Mesendoderm (in vitro differentiated cells): ENCODE measurements around the gene DLX5.

ENCODE experiments used
- DNase-seq: peaks from one replicate; pipeline ENCODE4 v3.0.0; 2013
- H2AK5ac ChIP-seq: 2 replicates; pipeline ENCODE4 v1.6.1; 2013; ENCODE audit warnings: low read length, inconsistent platforms
- H2BK120ac ChIP-seq: 2 replicates; pipeline ENCODE4 v1.6.1; 2013; ENCODE audit warnings: low read depth, mild to moderate bottlenecking, low read length, moderate library complexity, mixed read lengths
- H2BK15ac ChIP-seq: replicated peaks from 2 replicates; pipeline ENCODE4 v1.6.1; 2013; ENCODE audit warnings: low read depth, mild to moderate bottlenecking, moderate library complexity
- H2BK5ac ChIP-seq: 2 replicates; pipeline ENCODE4 v1.6.1; 2013; ENCODE audit warnings: low read length, inconsistent platforms
- H3K18ac ChIP-seq: 2 replicates; pipeline ENCODE4 v1.6.1; 2013; ENCODE audit warnings: mild to moderate bottlenecking, low read length, mixed read lengths
- H3K23ac ChIP-seq: one replicate; pipeline ENCODE4 v1.6.1; 2013; ENCODE audit warnings: low read length
- H3K27ac ChIP-seq: 2 replicates; pipeline ENCODE4 v1.5.1; 2013; ENCODE audit warnings: low read depth, mild to moderate bottlenecking, inconsistent platforms, low read length, moderate library complexity
- H3K27me3 ChIP-seq: 2 replicates; pipeline ENCODE4 v1.6.1; 2013; ENCODE audit warnings: low read length, control low read depth, mild to moderate bottlenecking, inconsistent platforms; ENCODE audit not compliant: insufficient read depth, poor library complexity
- H3K36me3 ChIP-seq: 2 replicates; pipeline ENCODE4 v1.6.1; 2013; ENCODE audit warnings: low read length, inconsistent platforms; ENCODE audit not compliant: control insufficient read depth, insufficient read depth
- H3K4ac ChIP-seq: one replicate; pipeline ENCODE4 v1.6.1; 2013; ENCODE audit warnings: low read depth, mild to moderate bottlenecking, low read length, moderate library complexity
- H3K4me1 ChIP-seq: 2 replicates; pipeline ENCODE4 v1.6.1; 2013; ENCODE audit warnings: low read depth, low read length, inconsistent platforms; ENCODE audit not compliant: control insufficient read depth
- H3K4me2 ChIP-seq: 2 replicates; pipeline ENCODE4 v1.6.1; 2013; ENCODE audit warnings: low read length
- H3K4me3 ChIP-seq: 2 replicates; pipeline ENCODE4 v1.5.1; 2013; ENCODE audit warnings: mild to moderate bottlenecking, low read length
- H3K56ac ChIP-seq: one replicate; pipeline ENCODE4 v1.6.1; 2013; ENCODE audit warnings: low read length
- H3K79me1 ChIP-seq: 2 replicates; pipeline ENCODE4 v1.6.1; 2013; ENCODE audit warnings: low read length, inconsistent platforms
- H3K79me2 ChIP-seq: 2 replicates; pipeline ENCODE4 v1.6.1; 2013; ENCODE audit warnings: mild to moderate bottlenecking, low read length; ENCODE audit not compliant: control insufficient read depth, insufficient read depth
- H3K9ac ChIP-seq: 2 replicates; pipeline ENCODE4 v1.6.1; 2013; ENCODE audit warnings: low read length, inconsistent platforms
- H4K5ac ChIP-seq: one replicate; pipeline ENCODE4 v1.6.1; 2013; ENCODE audit warnings: low read length
- H4K8ac ChIP-seq: one replicate; pipeline ENCODE4 v1.6.1; 2013; ENCODE audit warnings: low read depth, mild to moderate bottlenecking, control low read depth, low read length, moderate library complexity
- WGBS: extraction: QIAGEN DNeasy Blood & Tissue Kit; methylation state at CpG from one replicate; pipeline ENCODE4 v1.1.7; 2013; ENCODE audit warnings: low lambda C conversion rate, missing lambda C conversion rate; ENCODE audit not compliant: insufficient coverage; ENCODE audit errors: extremely low coverage; 5-methylcytosine and 5-hydroxymethylcytosine counted together

Gene DLX5

DNA sequence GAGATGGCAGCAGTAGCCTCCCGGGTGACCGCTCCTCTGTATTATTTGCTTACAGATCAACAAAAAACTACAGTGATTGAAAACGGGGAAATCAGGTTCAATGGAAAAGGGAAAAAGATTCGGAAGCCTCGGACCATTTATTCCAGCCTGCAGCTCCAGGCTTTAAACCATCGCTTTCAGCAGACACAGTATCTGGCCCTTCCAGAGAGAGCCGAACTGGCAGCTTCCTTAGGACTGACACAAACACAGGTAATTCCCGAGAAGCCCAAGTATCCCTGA lies 17.1 kb downstream of the DLX5 start:
- Histone ChIP-seq H3K56ac (peak overlapping the region; percentile 72), H2BK120ac (no peak overlapping the region), H3K4me3 (no peak overlapping the region), H3K79me2 (no peaks in the 10 kb centered on the region), H2AK5ac (no peak overlapping the region), H3K79me1 (no peaks in the 10 kb centered on the region), H4K5ac (no peak overlapping the region), H4K8ac (no peak overlapping the region), H3K9ac (no peak overlapping the region), H2BK5ac (no peak overlapping the region), H3K27me3 (peaks cover 47% of the 10 kb centered on the region), H3K23ac (no peak overlapping the region), H3K4ac (no peak overlapping the region), H3K4me1 (peaks cover 3% of the 10 kb centered on the region), H3K4me2 (peak overlapping the region; percentile 98), H3K18ac (no peak overlapping the region), H3K36me3 (no peaks in the 10 kb centered on the region), H3K27ac (no peak overlapping the region), H2BK15ac (no peak overlapping the region)
- peak; percentile 21 for DNase-seq
- WGBS = no CpG with 5 or more reads among the region's 8 CpGs

DNA sequence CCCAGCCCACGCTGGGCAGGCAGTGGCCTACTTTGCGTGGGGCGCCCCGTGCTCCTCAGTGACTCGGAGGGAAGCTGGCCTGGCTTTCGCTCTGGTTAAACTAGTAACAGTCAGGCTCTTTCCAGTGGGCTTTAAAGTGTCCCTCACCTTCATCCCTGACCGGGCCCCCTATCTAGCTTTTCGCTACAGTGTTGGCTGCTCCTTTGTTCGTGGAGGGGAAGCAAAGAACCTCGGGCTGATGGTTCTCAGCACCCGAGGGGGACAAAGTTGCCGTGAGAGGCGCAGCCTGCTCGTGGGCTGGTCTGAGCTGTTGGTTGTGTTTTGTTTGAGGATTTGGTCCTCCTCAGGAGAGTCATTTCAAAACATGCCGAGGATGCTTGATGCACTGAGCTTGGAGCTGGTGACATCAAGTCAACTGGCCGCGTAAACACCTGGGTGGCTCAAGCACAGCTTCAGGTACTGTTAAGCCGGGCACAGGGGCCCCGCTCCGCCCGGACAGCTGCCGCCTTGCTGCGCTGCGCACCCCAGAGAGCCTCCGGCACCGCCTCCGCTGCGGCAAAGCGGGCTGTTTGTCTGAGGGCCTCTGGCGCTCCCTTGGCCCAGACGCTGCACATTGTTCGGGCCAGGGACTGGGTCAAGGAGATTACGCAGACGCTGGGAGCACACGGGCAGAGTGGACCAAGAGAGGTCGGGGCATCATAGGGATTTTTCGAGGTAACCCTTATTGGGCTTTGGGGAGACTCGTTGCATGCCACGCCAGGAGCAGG lies 17.6 kb downstream of the DLX5 start:
- H3K27me3 ChIP-seq = peaks cover 44% of the 10 kb centered on the region
- H3K56ac ChIP-seq = peak overlapping the region; percentile 72
- H3K4me1 ChIP-seq = peaks cover 5% of the 10 kb centered on the region
- peak overlapping the region; percentile 56 for H3K9ac ChIP-seq
- no peaks in the 10 kb centered on the region for H3K36me3 ChIP-seq
- no peak overlapping the region for H2AK5ac ChIP-seq
- H3K79me2 ChIP-seq = no peaks in the 10 kb centered on the region
- H4K8ac ChIP-seq = no peak overlapping the region
- no CpG with 5 or more reads among the region's 39 CpGs for WGBS
- H2BK5ac ChIP-seq = no peak overlapping the region
- no peak overlapping the region for H3K27ac ChIP-seq
- no peaks in the 10 kb centered on the region for H3K79me1 ChIP-seq
- peak; percentile 60 for DNase-seq
- no peak overlapping the region for H2BK120ac ChIP-seq
- H3K4me2 ChIP-seq = peak overlapping the region; percentile 98
- no peak overlapping the region for H3K4ac ChIP-seq
- H4K5ac ChIP-seq = no peak overlapping the region
- no peak overlapping the region for H2BK15ac ChIP-seq
- H3K18ac ChIP-seq = no peak overlapping the region
- peak overlapping the region; percentile 29 for H3K4me3 ChIP-seq
- peak overlapping the region; percentile 67 for H3K23ac ChIP-seq

DNA sequence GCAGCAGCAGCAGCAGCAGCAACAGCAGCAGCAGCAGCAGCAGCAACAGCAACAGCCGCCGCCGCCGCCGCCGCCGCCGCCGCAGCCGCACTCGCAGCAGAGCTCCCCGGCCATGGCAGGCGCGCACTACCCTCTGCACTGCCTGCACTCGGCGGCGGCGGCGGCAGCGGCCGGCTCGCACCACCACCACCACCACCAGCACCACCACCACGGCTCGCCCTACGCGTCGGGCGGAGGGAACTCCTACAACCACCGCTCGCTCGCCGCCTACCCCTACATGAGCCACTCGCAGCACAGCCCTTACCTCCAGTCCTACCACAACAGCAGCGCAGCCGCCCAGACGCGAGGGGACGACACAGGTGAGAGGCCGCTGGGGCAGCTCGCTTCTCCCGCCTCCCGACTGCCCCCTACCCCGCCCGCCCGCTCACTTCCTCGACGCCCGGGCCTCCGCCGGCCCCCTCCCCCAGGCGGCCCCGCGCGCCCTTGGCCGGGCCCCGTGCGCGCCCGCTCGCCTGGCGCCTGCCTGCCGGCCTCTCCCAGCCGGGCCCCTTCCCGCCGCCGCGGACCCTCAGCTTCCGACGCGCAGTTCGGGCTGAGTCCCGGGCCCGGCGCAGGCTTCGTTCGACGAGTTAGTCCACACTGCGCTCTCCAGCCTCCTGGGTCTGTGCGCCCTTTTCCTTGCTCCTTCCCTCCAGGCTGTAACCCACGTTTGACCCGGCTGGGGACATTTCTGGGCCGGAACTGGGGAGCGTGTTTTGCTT lies 18.4 kb downstream of the DLX5 start:
- H4K8ac ChIP-seq = no peak overlapping the region
- peak; percentile 90 for DNase-seq

DNA sequence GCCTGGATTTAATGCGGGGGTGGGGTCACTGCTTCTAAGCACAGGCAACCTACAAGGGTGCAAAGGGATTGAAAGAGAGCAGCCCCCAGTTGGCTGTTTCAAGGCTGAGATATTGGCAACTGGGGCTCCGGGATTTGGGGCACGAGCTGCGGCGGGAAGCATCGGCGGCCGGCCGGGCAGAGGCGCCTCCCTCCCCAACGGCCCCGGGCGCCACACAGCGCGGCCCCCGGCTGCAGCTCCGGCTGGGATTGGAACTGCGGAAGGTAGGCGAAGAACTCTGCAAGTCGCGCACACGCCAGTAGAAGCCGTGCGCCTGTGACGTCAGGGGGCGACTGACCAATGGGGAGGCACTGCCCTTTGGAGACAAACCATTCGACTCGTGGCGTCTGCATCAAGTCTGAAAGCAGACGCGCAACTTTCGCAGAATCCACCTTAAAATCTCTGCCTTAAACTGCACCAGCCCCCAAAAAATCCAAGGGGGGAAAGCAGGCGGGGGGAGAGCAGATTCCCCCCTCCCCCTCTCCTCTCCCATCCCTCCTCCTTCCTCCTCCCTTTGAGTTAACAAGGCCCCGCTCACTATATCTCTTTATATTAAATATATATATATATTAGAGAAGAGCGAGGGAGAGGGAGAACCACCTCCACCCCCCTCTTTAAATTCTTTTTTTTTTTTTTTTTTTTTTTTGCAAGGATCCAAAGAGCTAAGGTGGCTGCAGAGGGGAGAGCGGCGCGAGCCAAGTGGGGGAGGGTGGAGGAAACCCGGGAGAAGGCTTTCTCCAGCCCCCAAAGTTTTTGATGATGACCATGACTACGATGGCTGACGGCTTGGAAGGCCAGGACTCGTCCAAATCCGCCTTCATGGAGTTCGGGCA lies 19.2 kb downstream of the DLX5 start, which contains the start of gene DLX6:
DLX6 (plus strand) TSS at position 371 of the 872 bp plus-strand sequence; CDS start at position 796, 425 bp downstream.
- WGBS = no CpG with 5 or more reads among the region's 44 CpGs
- Histone ChIP-seq H4K5ac (no peak within 1 kb of the TSS), H2AK5ac (no peak within 1 kb of the TSS), H3K27ac (no peak within 1 kb of the TSS), H3K4me1 (peaks cover 7% of the 10 kb centered on the region), H3K23ac (no peak within 1 kb of the TSS), H3K4me3 (peak within 1 kb of the TSS; percentile 26), H3K79me1 (no peaks in the 10 kb centered on the region), H2BK120ac (no peak within 1 kb of the TSS), H3K4ac (no peak within 1 kb of the TSS), H2BK5ac (no peak within 1 kb of the TSS), H3K79me2 (no peaks in the 10 kb centered on the region), H3K4me2 (peak within 1 kb of the TSS; percentile 98), H2BK15ac (no peak within 1 kb of the TSS), H3K36me3 (no peaks in the 10 kb centered on the region), H3K27me3 (peaks cover 40% of the 10 kb centered on the region), H3K56ac (peak within 1 kb of the TSS; percentile 89), H3K9ac (peak within 1 kb of the TSS; percentile 58), H4K8ac (no peak within 1 kb of the TSS), H3K18ac (no peak within 1 kb of the TSS)
- peak; percentile 97 for DNase-seq

More for the DNA sequence above, 18.4 kb downstream of the DLX5 start:
- Histone ChIP-seq H3K79me2 (no peaks in the 10 kb centered on the region), H3K56ac (peak overlapping the region; percentile 89), H3K23ac (no peak overlapping the region), H3K79me1 (no peaks in the 10 kb centered on the region), H3K4me3 (peak overlapping the region; percentile 29), H2BK120ac (no peak overlapping the region), H3K27me3 (peaks cover 38% of the 10 kb centered on the region), H3K18ac (no peak overlapping the region), H3K27ac (no peak overlapping the region), H2AK5ac (no peak overlapping the region), H2BK5ac (no peak overlapping the region), H3K4me2 (peak overlapping the region; percentile 98), H3K9ac (peak overlapping the region; percentile 58), H2BK15ac (no peak overlapping the region), H3K36me3 (no peaks in the 10 kb centered on the region), H4K5ac (no peak overlapping the region), H3K4ac (no peak overlapping the region), H3K4me1 (peaks cover 5% of the 10 kb centered on the region)
- WGBS = no CpG with 5 or more reads among the region's 83 CpGs

DNA sequence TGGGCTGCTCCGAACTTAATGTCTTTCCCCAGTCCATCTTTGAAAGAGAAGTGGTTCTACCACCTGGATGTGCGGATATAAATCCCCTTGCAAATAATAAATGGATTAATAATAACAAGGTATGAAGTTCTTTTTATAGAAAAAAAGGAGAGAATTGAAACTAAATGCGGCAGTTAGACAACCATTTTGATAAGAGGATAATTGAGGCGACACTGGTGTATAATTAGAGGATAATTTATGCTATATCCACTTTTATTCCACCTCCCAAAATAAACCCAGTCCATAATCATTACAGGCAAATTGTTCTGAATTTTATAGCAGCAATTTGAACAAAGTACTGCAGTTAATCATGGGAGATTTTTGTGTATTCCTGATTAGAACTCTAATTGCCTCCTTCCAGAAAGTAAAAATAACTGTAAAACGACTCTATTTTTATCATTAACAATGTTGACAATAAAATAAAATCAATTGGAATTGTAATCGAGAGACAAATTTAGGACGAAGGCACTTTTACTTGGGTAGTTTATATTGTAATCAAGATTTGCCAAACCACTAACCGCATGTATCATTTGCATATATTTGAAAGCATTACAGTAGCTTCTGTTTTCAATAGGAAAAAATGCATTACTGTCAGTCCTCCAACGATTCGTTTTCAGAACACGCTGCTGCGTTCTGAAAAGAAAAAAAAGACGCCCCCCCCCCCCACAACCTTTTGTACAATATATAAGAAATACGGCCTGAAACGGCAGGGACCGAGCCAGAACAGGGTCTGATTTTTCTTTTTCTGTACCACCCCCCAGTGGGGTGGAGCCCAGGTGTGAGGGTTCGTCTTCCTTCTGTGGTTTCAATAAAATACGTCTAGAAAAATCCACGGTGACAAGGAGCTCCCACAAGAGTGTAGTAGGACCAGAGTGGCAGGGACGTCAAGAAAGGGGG lies 20.1 kb downstream of the DLX5 start:
- Histone ChIP-seq H4K8ac (no peak overlapping the region), H3K79me1 (no peaks in the 10 kb centered on the region), H2AK5ac (no peak overlapping the region), H3K18ac (no peak overlapping the region), H3K9ac (peak overlapping the region; percentile 22), H3K36me3 (no peaks in the 10 kb centered on the region), H3K4me1 (peaks cover 7% of the 10 kb centered on the region), H3K4ac (no peak overlapping the region), H2BK120ac (no peak overlapping the region), H4K5ac (no peak overlapping the region), H3K79me2 (no peaks in the 10 kb centered on the region), H2BK5ac (no peak overlapping the region), H3K56ac (peak overlapping the region; percentile 54), H3K4me2 (peak overlapping the region; percentile 30), H3K27me3 (peaks cover 44% of the 10 kb centered on the region), H2BK15ac (no peak overlapping the region), H3K27ac (no peak overlapping the region), H3K4me3 (no peak overlapping the region), H3K23ac (no peak overlapping the region)
- WGBS = no CpG with 5 or more reads among the region's 20 CpGs
- no peak for DNase-seq
